ENCODE results near the gene PTPRR.

Gene PTPRR

GRCh38 chr12:70936203-70936813 lies 15.8 kb upstream of the PTPRR start:
- H3K27me3 Mint-ChIP-seq (ENCODE audit: low read depth) = no peaks in the 10 kb centered on the region
- no peak overlapping the region for H3K27ac Mint-ChIP-seq
- H3K9me3 Mint-ChIP-seq = peaks cover 2% of the 10 kb centered on the region
- H3K4me3 Mint-ChIP-seq = no peak overlapping the region
- TF ChIP-seq CTCF (IDR thresholded peaks at IDR 0.05; ENCODE audit: unreplicated experiment in 3 of 3) = no peak
- H3K4me1 Mint-ChIP-seq = no peaks in the 10 kb centered on the region
- H3K36me3 Mint-ChIP-seq (ENCODE audit: low read depth) = no peaks in the 10 kb centered on the region

GRCh38 chr12:70933133-70933532 lies 12.6 kb upstream of the PTPRR start:
- H3K36me3 Mint-ChIP-seq (ENCODE audit: low read depth) = no peaks in the 10 kb centered on the region
- no peak overlapping the region for H3K27ac Mint-ChIP-seq
- TF ChIP-seq CTCF (IDR thresholded peaks at IDR 0.05; ENCODE audit: unreplicated experiment in 3 of 3) = no peak
- H3K4me3 Mint-ChIP-seq = no peak overlapping the region
- H3K4me1 Mint-ChIP-seq = no peaks in the 10 kb centered on the region
- H3K9me3 Mint-ChIP-seq = peaks cover 2% of the 10 kb centered on the region
- H3K27me3 Mint-ChIP-seq (ENCODE audit: low read depth) = no peaks in the 10 kb centered on the region

GRCh38 chr12:70929029-70929428 lies 8.5 kb upstream of the PTPRR start:
- Mint-ChIP-seq H3K27ac (no peak overlapping the region), H3K9me3 (no peaks in the 10 kb centered on the region), H3K4me1 (no peaks in the 10 kb centered on the region), H3K4me3 (no peak overlapping the region), H3K36me3 (ENCODE audit: low read depth) (no peaks in the 10 kb centered on the region), H3K27me3 (ENCODE audit: low read depth) (no peaks in the 10 kb centered on the region)
- TF ChIP-seq CTCF (IDR thresholded peaks at IDR 0.05; ENCODE audit: unreplicated experiment in 3 of 3) = no peak

- H3K36me3 Mint-ChIP-seq (ENCODE audit: low read depth) = no peaks in the 10 kb centered on the region
- no peak overlapping the region for H3K4me3 Mint-ChIP-seq
- no peak overlapping the region for H3K27ac Mint-ChIP-seq
- no peak for TF ChIP-seq CTCF (IDR thresholded peaks at IDR 0.05; ENCODE audit: unreplicated experiment in 3 of 3)
- H3K9me3 Mint-ChIP-seq = no peaks in the 10 kb centered on the region
- no peaks in the 10 kb centered on the region for H3K4me1 Mint-ChIP-seq
- H3K27me3 Mint-ChIP-seq (ENCODE audit: low read depth) = no peaks in the 10 kb centered on the region
Observed at GRCh38 chr12:70928071-70928470, 7.5 kb upstream of the PTPRR start.

GRCh38 chr12:70927356-70927755 lies 6.8 kb upstream of the PTPRR start:
- no peaks in the 10 kb centered on the region for H3K9me3 Mint-ChIP-seq
- H3K4me1 Mint-ChIP-seq = no peaks in the 10 kb centered on the region
- H3K4me3 Mint-ChIP-seq = no peak overlapping the region
- no peak for TF ChIP-seq CTCF (IDR thresholded peaks at IDR 0.05; ENCODE audit: unreplicated experiment in 3 of 3)
- no peak overlapping the region for H3K27ac Mint-ChIP-seq
- peaks cover 2% of the 10 kb centered on the region for H3K27me3 Mint-ChIP-seq (ENCODE audit: low read depth)
- no peaks in the 10 kb centered on the region for H3K36me3 Mint-ChIP-seq (ENCODE audit: low read depth)

- Mint-ChIP-seq H3K27me3 (ENCODE audit: low read depth) (peaks cover 18% of the 10 kb centered on the region), H3K4me3 (no peak overlapping the region), H3K27ac (no peak overlapping the region), H3K4me1 (peaks cover under 1% of the 10 kb centered on the region), H3K36me3 (ENCODE audit: low read depth) (no peaks in the 10 kb centered on the region), H3K9me3 (no peaks in the 10 kb centered on the region)
- TF ChIP-seq CTCF (IDR thresholded peaks at IDR 0.05; ENCODE audit: unreplicated experiment in 3 of 3) = no peak
Observed at GRCh38 chr12:70925539-70925938, 5.0 kb upstream of the PTPRR start.

Data from nephron (organoid).